ENCODE data around the gene PTPRM. TPM values are rescaled to one million over a fixed set of nuclear protein-coding genes. Genes with fewer than 3 reads are reported as not detected.

PTPRM gene
- total and polyA plus RNA-seq, 2 experiments from 2014 or later: 1.6 to 5.3 TPM

DNA sequence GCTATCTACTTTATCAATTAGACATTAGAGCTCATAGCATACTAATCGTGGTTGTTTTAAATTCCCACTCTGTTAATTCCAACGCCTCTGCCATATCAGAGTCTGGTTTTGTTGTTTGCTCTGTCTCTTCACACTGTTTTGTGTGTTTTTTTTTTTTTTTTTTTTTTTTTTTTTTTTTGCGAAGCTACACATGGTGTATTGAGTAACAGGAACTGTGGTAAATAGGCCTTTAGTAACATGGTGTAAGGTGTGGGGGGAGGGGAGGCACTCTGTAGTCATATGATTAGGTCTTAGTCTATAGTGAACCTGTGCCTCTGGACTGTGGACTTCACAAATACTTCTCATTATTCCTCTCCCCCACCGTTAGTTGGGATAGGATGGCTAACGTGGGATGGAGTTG, 671.4 kb downstream of the PTPRM start:
- Histone ChIP-seq H3K36me3 (ENCODE audit: insufficient read depth) (no peaks in the 10 kb centered on the region), H3K9me2 (ENCODE audit: insufficient read depth) (0 out of 2 replicates have a peak, but pooled peaks cover 3% of the 10 kb centered on the region), H3K4me2 (no peak overlapping the region), H2AFZ (no peak overlapping the region), H3K4me1 (ENCODE audit: insufficient read depth) (peaks cover 11% of the 10 kb centered on the region; the same call in 1 of the 2 replicates), H3K27ac (ENCODE audit: low read depth) (no peak overlapping the region), H3K79me2 (replicated peaks; ENCODE audit: insufficient read depth) (no peaks in the 10 kb centered on the region), H4K20me1 (replicated peaks; ENCODE audit: insufficient read depth) (no peaks in the 10 kb centered on the region), H3K27me3 (ENCODE audit: insufficient read depth) (no peaks in the 10 kb centered on the region), H3F3A (replicated peaks; ENCODE audit: low read depth) (no peaks in the 10 kb centered on the region), H3K4me3 (no peak overlapping the region)
- Mint-ChIP-seq H3K4me3 (no peak overlapping the region), H3K9me3 (peaks cover 6% of the 10 kb centered on the region; the same call in 1 of the 3 replicates), H3K4me1 (peaks cover 6% of the 10 kb centered on the region; the same call in 2 of the 3 replicates), H3K27me3 (ENCODE audit: insufficient read depth, low read depth, poor library complexity) (no peaks in the 10 kb centered on the region), H3K36me3 (ENCODE audit: low read depth) (peaks cover 8% of the 10 kb centered on the region; the same call in 2 of the 3 replicates), H3K27ac (no peak overlapping the region)
- no peak for DNase-seq (ENCODE audit: low spot score)
- no peak for ATAC-seq
- TF ChIP-seq, protein P1, sequence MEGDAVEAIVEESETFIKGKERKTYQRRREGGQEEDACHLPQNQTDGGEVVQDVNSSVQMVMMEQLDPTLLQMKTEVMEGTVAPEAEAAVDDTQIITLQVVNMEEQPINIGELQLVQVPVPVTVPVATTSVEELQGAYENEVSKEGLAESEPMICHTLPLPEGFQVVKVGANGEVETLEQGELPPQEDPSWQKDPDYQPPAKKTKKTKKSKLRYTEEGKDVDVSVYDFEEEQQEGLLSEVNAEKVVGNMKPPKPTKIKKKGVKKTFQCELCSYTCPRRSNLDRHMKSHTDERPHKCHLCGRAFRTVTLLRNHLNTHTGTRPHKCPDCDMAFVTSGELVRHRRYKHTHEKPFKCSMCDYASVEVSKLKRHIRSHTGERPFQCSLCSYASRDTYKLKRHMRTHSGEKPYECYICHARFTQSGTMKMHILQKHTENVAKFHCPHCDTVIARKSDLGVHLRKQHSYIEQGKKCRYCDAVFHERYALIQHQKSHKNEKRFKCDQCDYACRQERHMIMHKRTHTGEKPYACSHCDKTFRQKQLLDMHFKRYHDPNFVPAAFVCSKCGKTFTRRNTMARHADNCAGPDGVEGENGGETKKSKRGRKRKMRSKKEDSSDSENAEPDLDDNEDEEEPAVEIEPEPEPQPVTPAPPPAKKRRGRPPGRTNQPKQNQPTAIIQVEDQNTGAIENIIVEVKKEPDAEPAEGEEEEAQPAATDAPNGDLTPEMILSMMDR (conservative IDR thresholded peaks at IDR 0.05; ENCODE audit: low read depth in 2 of 2): no peak
- no peak for TF ChIP-seq ZNF114 (CRISPR knock-in tag; IDR thresholded peaks at IDR 0.05)
- no peak for TF ChIP-seq STAT1 (IDR thresholded peaks at IDR 0.05; ENCODE audit: unreplicated experiment)
- TF ChIP-seq CREB1 (CRISPR knock-in tag; IDR thresholded peaks at IDR 0.05; ENCODE audit: low read depth): no peak
- TF ChIP-seq, protein P2, sequence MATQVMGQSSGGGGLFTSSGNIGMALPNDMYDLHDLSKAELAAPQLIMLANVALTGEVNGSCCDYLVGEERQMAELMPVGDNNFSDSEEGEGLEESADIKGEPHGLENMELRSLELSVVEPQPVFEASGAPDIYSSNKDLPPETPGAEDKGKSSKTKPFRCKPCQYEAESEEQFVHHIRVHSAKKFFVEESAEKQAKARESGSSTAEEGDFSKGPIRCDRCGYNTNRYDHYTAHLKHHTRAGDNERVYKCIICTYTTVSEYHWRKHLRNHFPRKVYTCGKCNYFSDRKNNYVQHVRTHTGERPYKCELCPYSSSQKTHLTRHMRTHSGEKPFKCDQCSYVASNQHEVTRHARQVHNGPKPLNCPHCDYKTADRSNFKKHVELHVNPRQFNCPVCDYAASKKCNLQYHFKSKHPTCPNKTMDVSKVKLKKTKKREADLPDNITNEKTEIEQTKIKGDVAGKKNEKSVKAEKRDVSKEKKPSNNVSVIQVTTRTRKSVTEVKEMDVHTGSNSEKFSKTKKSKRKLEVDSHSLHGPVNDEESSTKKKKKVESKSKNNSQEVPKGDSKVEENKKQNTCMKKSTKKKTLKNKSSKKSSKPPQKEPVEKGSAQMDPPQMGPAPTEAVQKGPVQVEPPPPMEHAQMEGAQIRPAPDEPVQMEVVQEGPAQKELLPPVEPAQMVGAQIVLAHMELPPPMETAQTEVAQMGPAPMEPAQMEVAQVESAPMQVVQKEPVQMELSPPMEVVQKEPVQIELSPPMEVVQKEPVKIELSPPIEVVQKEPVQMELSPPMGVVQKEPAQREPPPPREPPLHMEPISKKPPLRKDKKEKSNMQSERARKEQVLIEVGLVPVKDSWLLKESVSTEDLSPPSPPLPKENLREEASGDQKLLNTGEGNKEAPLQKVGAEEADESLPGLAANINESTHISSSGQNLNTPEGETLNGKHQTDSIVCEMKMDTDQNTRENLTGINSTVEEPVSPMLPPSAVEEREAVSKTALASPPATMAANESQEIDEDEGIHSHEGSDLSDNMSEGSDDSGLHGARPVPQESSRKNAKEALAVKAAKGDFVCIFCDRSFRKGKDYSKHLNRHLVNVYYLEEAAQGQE (IDR thresholded peaks at IDR 0.05; ENCODE audit: unreplicated experiment): no peak
- TF ChIP-seq, protein P3, sequence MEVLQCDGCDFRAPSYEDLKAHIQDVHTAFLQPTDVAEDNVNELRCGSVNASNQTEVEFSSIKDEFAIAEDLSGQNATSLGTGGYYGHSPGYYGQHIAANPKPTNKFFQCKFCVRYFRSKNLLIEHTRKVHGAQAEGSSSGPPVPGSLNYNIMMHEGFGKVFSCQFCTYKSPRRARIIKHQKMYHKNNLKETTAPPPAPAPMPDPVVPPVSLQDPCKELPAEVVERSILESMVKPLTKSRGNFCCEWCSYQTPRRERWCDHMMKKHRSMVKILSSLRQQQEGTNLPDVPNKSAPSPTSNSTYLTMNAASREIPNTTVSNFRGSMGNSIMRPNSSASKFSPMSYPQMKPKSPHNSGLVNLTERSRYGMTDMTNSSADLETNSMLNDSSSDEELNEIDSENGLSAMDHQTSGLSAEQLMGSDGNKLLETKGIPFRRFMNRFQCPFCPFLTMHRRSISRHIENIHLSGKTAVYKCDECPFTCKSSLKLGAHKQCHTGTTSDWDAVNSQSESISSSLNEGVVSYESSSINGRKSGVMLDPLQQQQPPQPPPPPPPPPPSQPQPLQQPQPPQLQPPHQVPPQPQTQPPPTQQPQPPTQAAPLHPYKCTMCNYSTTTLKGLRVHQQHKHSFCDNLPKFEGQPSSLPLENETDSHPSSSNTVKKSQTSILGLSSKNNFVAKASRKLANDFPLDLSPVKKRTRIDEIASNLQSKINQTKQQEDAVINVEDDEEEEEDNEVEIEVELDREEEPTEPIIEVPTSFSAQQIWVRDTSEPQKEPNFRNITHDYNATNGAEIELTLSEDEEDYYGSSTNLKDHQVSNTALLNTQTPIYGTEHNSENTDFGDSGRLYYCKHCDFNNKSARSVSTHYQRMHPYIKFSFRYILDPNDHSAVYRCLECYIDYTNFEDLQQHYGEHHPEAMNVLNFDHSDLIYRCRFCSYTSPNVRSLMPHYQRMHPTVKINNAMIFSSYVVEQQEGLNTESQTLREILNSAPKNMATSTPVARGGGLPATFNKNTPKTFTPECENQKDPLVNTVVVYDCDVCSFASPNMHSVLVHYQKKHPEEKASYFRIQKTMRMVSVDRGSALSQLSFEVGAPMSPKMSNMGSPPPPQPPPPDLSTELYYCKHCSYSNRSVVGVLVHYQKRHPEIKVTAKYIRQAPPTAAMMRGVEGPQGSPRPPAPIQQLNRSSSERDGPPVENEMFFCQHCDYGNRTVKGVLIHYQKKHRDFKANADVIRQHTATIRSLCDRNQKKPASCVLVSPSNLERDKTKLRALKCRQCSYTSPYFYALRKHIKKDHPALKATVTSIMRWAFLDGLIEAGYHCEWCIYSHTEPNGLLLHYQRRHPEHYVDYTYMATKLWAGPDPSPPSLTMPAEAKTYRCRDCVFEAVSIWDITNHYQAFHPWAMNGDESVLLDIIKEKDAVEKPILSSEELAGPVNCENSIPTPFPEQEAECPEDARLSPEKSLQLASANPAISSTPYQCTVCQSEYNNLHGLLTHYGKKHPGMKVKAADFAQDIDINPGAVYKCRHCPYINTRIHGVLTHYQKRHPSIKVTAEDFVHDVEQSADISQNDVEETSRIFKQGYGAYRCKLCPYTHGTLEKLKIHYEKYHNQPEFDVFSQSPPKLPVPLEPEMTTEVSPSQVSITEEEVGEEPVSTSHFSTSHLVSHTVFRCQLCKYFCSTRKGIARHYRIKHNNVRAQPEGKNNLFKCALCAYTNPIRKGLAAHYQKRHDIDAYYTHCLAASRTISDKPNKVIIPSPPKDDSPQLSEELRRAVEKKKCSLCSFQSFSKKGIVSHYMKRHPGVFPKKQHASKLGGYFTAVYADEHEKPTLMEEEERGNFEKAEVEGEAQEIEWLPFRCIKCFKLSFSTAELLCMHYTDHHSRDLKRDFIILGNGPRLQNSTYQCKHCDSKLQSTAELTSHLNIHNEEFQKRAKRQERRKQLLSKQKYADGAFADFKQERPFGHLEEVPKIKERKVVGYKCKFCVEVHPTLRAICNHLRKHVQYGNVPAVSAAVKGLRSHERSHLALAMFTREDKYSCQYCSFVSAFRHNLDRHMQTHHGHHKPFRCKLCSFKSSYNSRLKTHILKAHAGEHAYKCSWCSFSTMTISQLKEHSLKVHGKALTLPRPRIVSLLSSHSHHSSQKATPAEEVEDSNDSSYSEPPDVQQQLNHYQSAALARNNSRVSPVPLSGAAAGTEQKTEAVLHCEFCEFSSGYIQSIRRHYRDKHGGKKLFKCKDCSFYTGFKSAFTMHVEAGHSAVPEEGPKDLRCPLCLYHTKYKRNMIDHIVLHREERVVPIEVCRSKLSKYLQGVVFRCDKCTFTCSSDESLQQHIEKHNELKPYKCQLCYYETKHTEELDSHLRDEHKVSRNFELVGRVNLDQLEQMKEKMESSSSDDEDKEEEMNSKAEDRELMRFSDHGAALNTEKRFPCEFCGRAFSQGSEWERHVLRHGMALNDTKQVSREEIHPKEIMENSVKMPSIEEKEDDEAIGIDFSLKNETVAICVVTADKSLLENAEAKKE (CRISPR knock-in tag; IDR thresholded peaks at IDR 0.05): no peak
- TF ChIP-seq JUNB (IDR thresholded peaks at IDR 0.05; ENCODE audit: unreplicated experiment): no peak
- TF ChIP-seq EZH2 (IDR thresholded peaks at IDR 0.05; ENCODE audit: low read depth, unreplicated experiment): no peak
